NCI-H2029 treated with DMSO at 0.1 percent for 48 hours (cell line): Measurements from ENCODE around the gene ARV1.

Source experiments
- DNase-seq: peaks from one replicate; lab custom pipeline; 2025; lab: John Stamatoyannopoulos, UW

The ARV1 gene

GRCh38 chr1:230978491-230979388 lies at the start of gene ARV1, which contains the start of gene TTC13:
TSS of gene ARV1 (plus strand) at chr1:230979094. CDS start at chr1:230979106, 12 bp downstream.
TSS of gene TTC13 (minus strand) at chr1:230978861. CDS start at chr1:230978830, 31 bp downstream.
- peak; percentile 93 for DNase-seq

DNA sequence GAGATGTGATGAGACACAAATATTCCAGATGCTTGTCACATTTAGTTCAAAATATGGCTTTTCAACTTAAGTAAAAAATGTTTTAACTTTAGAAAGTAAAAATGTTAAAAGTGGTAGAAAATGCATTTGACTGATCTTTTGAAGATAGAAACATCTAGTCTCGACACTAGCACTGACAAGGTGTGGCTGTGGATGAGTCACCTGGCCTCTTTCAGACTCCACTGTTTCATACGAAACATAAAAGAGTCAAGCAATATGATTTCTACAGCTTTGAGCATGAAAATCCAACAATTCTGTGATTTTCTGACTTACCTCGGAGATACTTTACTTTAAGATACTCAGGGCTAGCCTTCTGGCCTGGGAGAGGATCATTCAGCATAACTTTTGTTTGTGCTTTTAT lies 47.9 kb upstream of the ARV1 start:
- no peak for DNase-seq

GRCh38 chr1:230935852-230936251 lies 43.0 kb upstream of the ARV1 start:
- DNase-seq: no peak

GRCh38 chr1:230936475-230936874 lies 42.4 kb upstream of the ARV1 start:
- no peak for DNase-seq

- no peak for DNase-seq
These were observed 41.5 kb upstream of the ARV1 start for GRCh38 chr1:230937371-230937770.

- no peak for DNase-seq
These were observed 39.9 kb upstream of the ARV1 start for GRCh38 chr1:230938924-230939368.

GRCh38 chr1:230939806-230940489 lies 38.9 kb upstream of the ARV1 start:
- no peak for DNase-seq

DNA sequence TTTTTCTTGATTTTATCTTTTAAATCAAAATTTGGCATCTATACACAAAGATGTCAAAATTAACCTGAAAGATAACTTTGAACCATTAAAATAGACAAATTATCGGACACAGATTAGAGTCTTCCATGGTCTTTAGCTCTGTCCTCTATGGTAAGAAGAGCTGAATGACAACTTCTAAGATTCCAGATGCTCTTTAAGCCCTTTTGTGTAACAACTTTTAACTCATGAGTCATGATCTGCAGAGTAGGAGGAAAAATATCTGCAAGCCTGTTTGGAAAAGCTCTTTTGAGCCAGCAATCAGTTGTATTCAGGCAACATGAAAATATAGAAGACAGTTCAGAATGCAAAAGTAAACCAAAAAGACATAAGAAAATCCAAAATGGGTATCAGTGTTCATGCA lies 38.0 kb upstream of the ARV1 start:
- no peak for DNase-seq

- DNase-seq: no peak
These were observed 35.8 kb upstream of the ARV1 start for GRCh38 chr1:230943048-230943593.

DNA sequence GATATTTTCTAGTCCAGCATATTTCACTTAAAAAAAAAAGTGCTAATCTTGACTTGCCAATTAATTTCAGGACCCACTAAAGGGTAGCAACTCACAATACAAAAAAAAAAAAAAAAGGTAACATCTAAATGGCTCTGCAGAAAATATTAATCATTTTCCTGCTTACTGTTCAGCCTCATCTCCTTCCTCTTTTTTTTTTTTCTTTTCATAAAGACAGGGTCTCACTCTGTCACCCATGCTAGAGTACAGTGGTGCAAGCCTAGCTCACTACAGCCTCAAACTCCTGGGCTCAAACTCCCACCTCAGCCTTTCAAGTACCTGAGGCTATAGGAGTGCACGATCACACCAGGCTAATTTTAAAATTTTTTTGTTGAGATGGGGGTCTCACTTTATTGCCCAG lies 30.6 kb upstream of the ARV1 start:
- no peak for DNase-seq

GRCh38 chr1:230948903-230949302 lies 30.0 kb upstream of the ARV1 start:
- DNase-seq: no peak

- DNase-seq: no peak
These were observed 28.5 kb upstream of the ARV1 start for GRCh38 chr1:230950404-230950803.

DNA sequence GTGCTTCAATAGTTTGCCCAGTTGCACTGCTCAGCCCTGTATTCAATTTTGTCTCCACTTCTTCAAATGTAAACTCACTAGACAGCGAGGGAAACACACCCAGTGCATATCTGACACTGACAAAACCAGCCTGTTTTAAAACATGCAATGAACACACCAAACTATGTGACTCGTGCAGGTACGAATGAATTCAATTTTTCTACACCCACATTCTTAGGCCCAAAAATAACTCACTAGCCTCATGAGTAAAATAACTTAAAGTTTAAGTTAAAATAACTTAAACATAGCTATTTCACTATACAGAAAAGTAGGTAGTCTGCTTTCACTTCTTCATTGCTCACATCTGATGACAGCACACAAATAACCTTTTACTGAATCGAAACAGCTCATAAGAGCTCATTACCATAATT lies 21.3 kb upstream of the ARV1 start:
- DNase-seq: no peak

DNA sequence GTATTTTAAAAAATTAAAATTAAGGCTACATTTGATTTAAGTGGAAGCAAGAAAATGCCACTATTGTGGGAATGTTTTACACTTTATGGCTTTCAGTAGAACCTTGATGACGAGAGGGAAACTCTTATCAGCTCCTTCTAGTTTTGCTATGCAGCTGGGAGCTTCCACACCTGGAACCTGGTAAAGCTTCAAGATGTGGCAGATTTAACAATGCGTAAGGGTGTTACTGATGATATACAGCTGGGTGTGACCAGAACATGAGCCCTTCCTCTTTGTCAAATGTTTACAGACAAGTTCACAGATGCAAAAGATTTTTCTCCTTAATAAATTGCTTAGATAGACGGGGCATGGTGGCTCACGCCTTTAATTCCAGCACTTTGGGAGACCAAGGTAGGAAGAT lies 20.5 kb upstream of the ARV1 start:
- DNase-seq: no peak

DNA sequence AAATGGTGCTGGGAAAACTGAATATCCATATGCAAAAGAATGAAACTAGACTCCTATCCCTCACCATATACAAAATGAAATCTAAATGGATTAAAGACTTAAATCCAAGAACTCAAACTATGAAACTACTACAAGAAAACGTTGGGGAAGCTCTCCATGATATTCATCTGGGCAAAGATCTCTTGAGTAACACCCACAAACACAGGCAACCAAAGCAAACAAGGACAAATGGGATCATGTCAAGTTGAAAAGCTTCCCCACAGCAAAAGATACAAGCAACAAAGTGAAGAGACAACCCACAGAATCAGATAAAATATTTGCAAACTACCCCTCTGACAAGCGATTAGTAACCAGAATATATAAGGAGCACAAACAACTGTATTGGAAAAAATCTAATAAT lies 14.0 kb upstream of the ARV1 start:
- no peak for DNase-seq

GRCh38 chr1:230965535-230965934 lies 13.4 kb upstream of the ARV1 start:
- DNase-seq: no peak

GRCh38 chr1:230966358-230966873 lies 12.5 kb upstream of the ARV1 start:
- DNase-seq: no peak

GRCh38 chr1:230970432-230970831 lies 8.5 kb upstream of the ARV1 start:
- no peak for DNase-seq

GRCh38 chr1:230971771-230972170 lies 7.1 kb upstream of the ARV1 start:
- no peak for DNase-seq

GRCh38 chr1:230972855-230973271 lies 6.0 kb upstream of the ARV1 start:
- no peak for DNase-seq

GRCh38 chr1:230975636-230976035 lies 3.3 kb upstream of the ARV1 start:
- no peak for DNase-seq

DNA sequence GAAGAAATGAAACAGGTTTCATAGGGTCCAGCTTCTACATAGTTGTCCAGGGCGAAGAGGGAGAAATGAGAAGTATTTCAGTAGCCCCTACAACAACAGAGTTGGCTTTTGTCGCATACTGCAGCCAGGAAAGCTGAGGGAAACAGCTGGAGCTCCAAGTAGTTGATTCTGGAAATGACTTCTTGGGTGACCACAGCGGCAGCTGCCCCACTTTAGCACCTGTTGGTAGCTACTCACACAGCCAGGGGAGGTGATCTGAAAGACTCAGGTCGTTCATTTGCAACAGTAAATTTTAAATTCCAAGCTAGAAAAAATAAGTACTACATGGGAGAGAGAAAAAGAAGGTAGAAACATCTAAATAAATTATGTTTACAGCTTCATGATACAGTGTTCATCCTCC lies 2.5 kb upstream of the ARV1 start:
- DNase-seq: no peak
